ENCODE measurements around the gene CEMIP2.
"Not testable (repeated sequence)": the region's sequence is repeated elsewhere in the genome, so short reads cannot be mapped to it uniquely, and the experiment has no call there.

The CEMIP2 gene

GRCh38 chr9:71680189-71680980 is 87.9 kb downstream of the CEMIP2 start:
- DNase-seq (ENCODE audit: low read depth in 3 of 3), result no peak

GRCh38 chr9:71678999-71679398 is 89.3 kb downstream of the CEMIP2 start:
- DNase-seq (ENCODE audit: low read depth in 3 of 3), result no peak

GRCh38 chr9:71677209-71677608 is 91.1 kb downstream of the CEMIP2 start:
- no peak for DNase-seq (ENCODE audit: low read depth in 3 of 3)

GRCh38 chr9:71676460-71676859 is 91.9 kb downstream of the CEMIP2 start:
- DNase-seq (ENCODE audit: low read depth in 3 of 3), result no peak

- DNase-seq (ENCODE audit: low read depth in 3 of 3), result no peak
These were observed 92.5 kb downstream of the CEMIP2 start for GRCh38 chr9:71675857-71676165.

GRCh38 chr9:71675105-71675856 is 93.0 kb downstream of the CEMIP2 start:
- DNase-seq (ENCODE audit: low read depth in 3 of 3), result no peak

- DNase-seq (ENCODE audit: low read depth in 3 of 3), result no peak
These were observed 95.7 kb downstream of the CEMIP2 start for GRCh38 chr9:71672573-71672972.

GRCh38 chr9:71671289-71671688 is 97.0 kb downstream of the CEMIP2 start:
- DNase-seq (ENCODE audit: low read depth in 3 of 3), result no peak

GRCh38 chr9:71670121-71670520 is 98.2 kb downstream of the CEMIP2 start:
- no peak for DNase-seq (ENCODE audit: low read depth in 3 of 3)

GRCh38 chr9:71669284-71669995 is 98.9 kb downstream of the CEMIP2 start:
- DNase-seq (ENCODE audit: low read depth in 3 of 3), result no peak

GRCh38 chr9:71668717-71669116 is 99.6 kb downstream of the CEMIP2 start:
- no peak for DNase-seq (ENCODE audit: low read depth in 3 of 3)

GRCh38 chr9:71665247-71665646 is 103.1 kb downstream of the CEMIP2 start:
- no peak for DNase-seq (ENCODE audit: low read depth in 3 of 3)

GRCh38 chr9:71664566-71664965 is 103.7 kb downstream of the CEMIP2 start:
- no peak for DNase-seq (ENCODE audit: low read depth in 3 of 3)

GRCh38 chr9:71663931-71664459 is 104.3 kb downstream of the CEMIP2 start:
- no peak for DNase-seq (ENCODE audit: low read depth in 3 of 3)

GRCh38 chr9:71663216-71663615 is 105.1 kb downstream of the CEMIP2 start:
- no peak for DNase-seq (ENCODE audit: low read depth in 3 of 3)

GRCh38 chr9:71662082-71662481 is 106.2 kb downstream of the CEMIP2 start:
- no peak for DNase-seq (ENCODE audit: low read depth in 3 of 3)

GRCh38 chr9:71657276-71657675 is 111.0 kb downstream of the CEMIP2 start:
- not testable (repeated sequence) for DNase-seq (ENCODE audit: low read depth in 3 of 3)

GRCh38 chr9:71656496-71656895 is 111.8 kb downstream of the CEMIP2 start:
- no peak for DNase-seq (ENCODE audit: low read depth in 3 of 3)

- DNase-seq (ENCODE audit: low read depth in 3 of 3), result no peak
These were observed 112.5 kb downstream of the CEMIP2 start for GRCh38 chr9:71655778-71656177.

- no peak for DNase-seq (ENCODE audit: low read depth in 3 of 3)
These were observed 113.2 kb downstream of the CEMIP2 start for GRCh38 chr9:71655141-71655540.

- DNase-seq (ENCODE audit: low read depth in 3 of 3), result no peak
These were observed 115.8 kb downstream of the CEMIP2 start for GRCh38 chr9:71652480-71652879.

GRCh38 chr9:71648453-71648852 is 119.9 kb downstream of the CEMIP2 start:
- DNase-seq (ENCODE audit: low read depth in 3 of 3), result no peak
